ENCODE measurements around the gene CAPNS1.
A peak's percentile ranks its signal among the peaks of the same experiment; 100 is the strongest.

The CAPNS1 gene

GRCh38 chr19:36139473-36140303 lies at the start of gene CAPNS1:
CAPNS1 (plus strand) TSS chr19:36140066; CDS start chr19:36141012, 946 bp downstream.
- DNase-seq = peak; percentile 95

GRCh38 chr19:36090910-36091695 lies 48.8 kb upstream of the CAPNS1 start:
- DNase-seq = no peak

GRCh38 chr19:36092566-36092965 lies 47.3 kb upstream of the CAPNS1 start:
- DNase-seq = no peak

GRCh38 chr19:36093146-36093662 lies 46.7 kb upstream of the CAPNS1 start:
- DNase-seq = no peak

- no peak for DNase-seq
Observed at GRCh38 chr19:36093687-36094086, 46.2 kb upstream of the CAPNS1 start.

GRCh38 chr19:36097036-36097435 lies 42.8 kb upstream of the CAPNS1 start:
- no peak for DNase-seq

- no peak for DNase-seq
Observed at GRCh38 chr19:36099166-36099785, 40.6 kb upstream of the CAPNS1 start.

GRCh38 chr19:36100476-36100875 lies 39.4 kb upstream of the CAPNS1 start:
- DNase-seq = no peak

GRCh38 chr19:36101550-36102327 lies 38.1 kb upstream of the CAPNS1 start:
- DNase-seq = no peak

GRCh38 chr19:36103040-36103626 lies 36.7 kb upstream of the CAPNS1 start:
- DNase-seq = no peak

- DNase-seq = no peak
Observed at GRCh38 chr19:36103842-36104552, 35.9 kb upstream of the CAPNS1 start.

GRCh38 chr19:36106441-36106840 lies 33.4 kb upstream of the CAPNS1 start:
- no peak for DNase-seq

- no peak for DNase-seq
Observed at GRCh38 chr19:36106991-36107390, 32.9 kb upstream of the CAPNS1 start.

- no peak for DNase-seq
Observed at GRCh38 chr19:36108684-36109083, 31.2 kb upstream of the CAPNS1 start.

- no peak for DNase-seq
Observed at GRCh38 chr19:36110487-36111199, 29.2 kb upstream of the CAPNS1 start, which contains the start of gene OVOL3. OVOL3 (plus strand) TSS chr19:36111143; CDS start chr19:36111203, 60 bp downstream.

- no peak for DNase-seq
Observed at GRCh38 chr19:36111200-36111539, 28.7 kb upstream of the CAPNS1 start.

GRCh38 chr19:36112678-36113077 lies 27.2 kb upstream of the CAPNS1 start:
- DNase-seq = no peak

- no peak for DNase-seq
Observed at GRCh38 chr19:36113425-36113824, 26.4 kb upstream of the CAPNS1 start.

- peak; percentile 16 for DNase-seq
Observed at GRCh38 chr19:36113894-36114720, 25.8 kb upstream of the CAPNS1 start.
